ENCODE results near the gene DOCK1.

The DOCK1 gene

DNA sequence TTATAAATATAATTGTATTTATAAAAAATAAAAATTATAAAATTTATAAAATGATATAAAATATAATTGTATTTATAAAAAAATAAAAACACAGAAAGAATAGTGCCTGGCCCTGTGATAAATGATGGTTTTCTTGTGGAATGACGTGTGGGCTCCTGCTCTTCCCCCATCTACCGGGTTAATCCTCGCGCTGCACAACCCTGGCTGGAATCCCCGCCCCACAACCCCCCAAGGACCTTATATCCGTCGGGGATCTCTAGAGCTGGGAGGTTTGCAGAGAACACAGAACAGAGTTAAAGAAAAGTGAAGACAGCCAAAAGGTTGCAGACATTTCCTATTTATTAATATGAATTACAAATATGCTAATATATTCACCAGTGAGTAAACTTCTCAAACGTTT is 548.5 kb downstream of the DOCK1 start:
- Histone ChIP-seq H3F3A (ENCODE audit: insufficient read depth, low read length) (no peaks in the 10 kb centered on the region), H3K4me2 (ENCODE audit: low read depth, low read length) (no peak overlapping the region), H2AFZ (ENCODE audit: low read length) (no peak overlapping the region), H3K27ac (ENCODE audit: low read length) (no peak overlapping the region), H3K9me3 (replicated peaks; ENCODE audit: insufficient read depth, low read length) (no peaks in the 10 kb centered on the region), H3K4me3 (ENCODE audit: low read length) (no peak overlapping the region), H3K79me2 (ENCODE audit: low read length) (no peaks in the 10 kb centered on the region), H4K20me1 (ENCODE audit: insufficient read depth, low read length) (no peaks in the 10 kb centered on the region), H3K36me3 (replicated peaks; ENCODE audit: insufficient read depth, low read length) (no peaks in the 10 kb centered on the region), H3K4me1 (ENCODE audit: low read length) (no peaks in the 10 kb centered on the region), H3K9me2 (replicated peaks; ENCODE audit: insufficient read depth, low read length) (no peaks in the 10 kb centered on the region), H3K9ac (ENCODE audit: low read length) (no peak overlapping the region), H3K27me3 (replicated peaks; ENCODE audit: insufficient read depth, low read length) (no peaks in the 10 kb centered on the region)
- TF ChIP-seq EZH2 (optimal IDR thresholded peaks at IDR 0.05; ENCODE audit: low read depth, low read length) (no peak), EZH2phosphoT487 (IDR thresholded peaks at IDR 0.05; ENCODE audit: low read length) (no peak)
- TF ChIP-seq, protein P1, sequence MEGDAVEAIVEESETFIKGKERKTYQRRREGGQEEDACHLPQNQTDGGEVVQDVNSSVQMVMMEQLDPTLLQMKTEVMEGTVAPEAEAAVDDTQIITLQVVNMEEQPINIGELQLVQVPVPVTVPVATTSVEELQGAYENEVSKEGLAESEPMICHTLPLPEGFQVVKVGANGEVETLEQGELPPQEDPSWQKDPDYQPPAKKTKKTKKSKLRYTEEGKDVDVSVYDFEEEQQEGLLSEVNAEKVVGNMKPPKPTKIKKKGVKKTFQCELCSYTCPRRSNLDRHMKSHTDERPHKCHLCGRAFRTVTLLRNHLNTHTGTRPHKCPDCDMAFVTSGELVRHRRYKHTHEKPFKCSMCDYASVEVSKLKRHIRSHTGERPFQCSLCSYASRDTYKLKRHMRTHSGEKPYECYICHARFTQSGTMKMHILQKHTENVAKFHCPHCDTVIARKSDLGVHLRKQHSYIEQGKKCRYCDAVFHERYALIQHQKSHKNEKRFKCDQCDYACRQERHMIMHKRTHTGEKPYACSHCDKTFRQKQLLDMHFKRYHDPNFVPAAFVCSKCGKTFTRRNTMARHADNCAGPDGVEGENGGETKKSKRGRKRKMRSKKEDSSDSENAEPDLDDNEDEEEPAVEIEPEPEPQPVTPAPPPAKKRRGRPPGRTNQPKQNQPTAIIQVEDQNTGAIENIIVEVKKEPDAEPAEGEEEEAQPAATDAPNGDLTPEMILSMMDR (IDR thresholded peaks at IDR 0.05; ENCODE audit: low read length) = no peak
- no peak for DNase-seq

DNA sequence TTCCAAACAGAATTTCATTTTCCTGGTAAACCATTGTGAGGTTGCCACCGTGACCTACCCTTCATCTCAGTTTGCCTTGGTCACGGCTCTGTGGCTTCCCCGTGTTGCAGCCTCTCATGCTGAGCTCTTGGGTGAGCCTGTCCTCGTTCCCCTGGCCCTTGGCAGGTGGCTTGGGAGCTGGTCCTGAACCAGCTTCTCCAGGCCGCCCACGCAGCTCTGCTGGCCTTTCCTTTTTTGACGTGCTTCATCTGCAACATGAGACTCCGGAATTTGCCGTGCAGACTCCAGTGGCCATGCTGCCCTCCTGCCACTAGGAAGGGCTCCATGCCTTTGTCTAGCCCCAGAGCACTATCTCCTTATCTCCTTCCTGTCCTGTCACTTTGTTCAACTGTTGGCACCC is 550.9 kb downstream of the DOCK1 start:
- H3K27ac ChIP-seq (ENCODE audit: low read length) = no peak overlapping the region
- no peak overlapping the region for H2AFZ ChIP-seq (ENCODE audit: low read length)

DNA sequence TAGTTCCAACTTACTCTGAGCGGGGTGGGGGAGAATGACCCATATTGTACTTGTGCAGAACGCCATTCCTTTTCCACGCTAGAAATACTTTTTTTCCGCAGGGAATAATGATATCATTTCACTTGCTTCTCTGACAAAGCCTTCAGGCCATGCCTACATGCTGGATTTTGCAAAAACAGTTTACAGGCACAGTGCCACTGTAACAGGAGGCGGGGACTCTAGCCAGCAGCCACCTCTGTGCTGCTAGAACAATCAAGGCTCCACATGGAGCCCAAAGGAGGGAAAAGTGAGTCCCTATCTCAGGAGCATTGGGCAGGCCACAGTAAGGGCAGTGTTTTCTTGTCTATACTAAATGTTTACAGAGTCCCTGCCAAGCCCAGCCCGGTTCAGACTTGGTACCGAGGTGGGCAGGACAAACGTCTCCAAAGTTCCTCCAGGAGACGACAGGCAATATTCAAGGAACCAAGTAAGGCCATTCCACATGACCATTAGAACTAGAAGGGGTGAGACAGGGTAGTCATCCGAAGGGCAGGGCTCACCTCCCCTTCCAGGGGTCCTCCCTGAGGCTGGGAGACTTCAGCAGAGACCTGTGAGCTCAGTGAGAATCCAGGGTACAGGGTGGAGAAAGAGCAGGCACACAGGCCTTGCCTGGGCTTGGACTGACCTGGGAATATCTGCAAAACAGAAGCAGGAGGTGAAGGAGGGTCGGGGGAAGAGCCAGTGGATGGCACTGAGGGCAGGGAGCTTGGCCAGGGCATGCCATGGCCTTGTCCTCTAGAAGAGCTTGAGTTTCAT is 553.0 kb downstream of the DOCK1 start:
- Histone ChIP-seq H3K4me1 (ENCODE audit: low read length) (no peaks in the 10 kb centered on the region), H3K9ac (ENCODE audit: low read length) (no peak overlapping the region), H4K20me1 (ENCODE audit: insufficient read depth, low read length) (no peaks in the 10 kb centered on the region), H3K4me3 (ENCODE audit: low read length) (no peak overlapping the region), H3K36me3 (replicated peaks; ENCODE audit: insufficient read depth, low read length) (no peaks in the 10 kb centered on the region), H3K27me3 (replicated peaks; ENCODE audit: insufficient read depth, low read length) (no peaks in the 10 kb centered on the region), H3K9me2 (replicated peaks; ENCODE audit: insufficient read depth, low read length) (no peaks in the 10 kb centered on the region), H3K9me3 (replicated peaks; ENCODE audit: insufficient read depth, low read length) (no peaks in the 10 kb centered on the region), H3K27ac (ENCODE audit: low read length) (no peak overlapping the region), H2AFZ (ENCODE audit: low read length) (no peak overlapping the region), H3F3A (ENCODE audit: insufficient read depth, low read length) (no peaks in the 10 kb centered on the region), H3K79me2 (ENCODE audit: low read length) (no peaks in the 10 kb centered on the region), H3K4me2 (ENCODE audit: low read depth, low read length) (no peak overlapping the region)
- TF ChIP-seq EZH2 (optimal IDR thresholded peaks at IDR 0.05; ENCODE audit: low read depth, low read length) = no peak
- TF ChIP-seq EZH2phosphoT487 (IDR thresholded peaks at IDR 0.05; ENCODE audit: low read length) = no peak
- TF ChIP-seq, protein P1 (IDR thresholded peaks at IDR 0.05; ENCODE audit: low read length) = no peak
- no peak for DNase-seq

More for the DNA sequence above, 550.9 kb downstream of the DOCK1 start:
- no peaks in the 10 kb centered on the region for H3K9me3 ChIP-seq (replicated peaks; ENCODE audit: insufficient read depth, low read length)
- no peaks in the 10 kb centered on the region for H3K9me2 ChIP-seq (replicated peaks; ENCODE audit: insufficient read depth, low read length)
- TF ChIP-seq EZH2phosphoT487 (IDR thresholded peaks at IDR 0.05; ENCODE audit: low read length) = no peak
- no peak for TF ChIP-seq EZH2 (optimal IDR thresholded peaks at IDR 0.05; ENCODE audit: low read depth, low read length)
- TF ChIP-seq, protein P1 (IDR thresholded peaks at IDR 0.05; ENCODE audit: low read length) = no peak
- no peaks in the 10 kb centered on the region for H3K36me3 ChIP-seq (replicated peaks; ENCODE audit: insufficient read depth, low read length)
- H3K27me3 ChIP-seq (replicated peaks; ENCODE audit: insufficient read depth, low read length) = no peaks in the 10 kb centered on the region
- DNase-seq = no peak
- no peaks in the 10 kb centered on the region for H3K79me2 ChIP-seq (ENCODE audit: low read length)
- no peaks in the 10 kb centered on the region for H3K4me1 ChIP-seq (ENCODE audit: low read length)
- H3K9ac ChIP-seq (ENCODE audit: low read length) = no peak overlapping the region
- H3K4me3 ChIP-seq (ENCODE audit: low read length) = no peak overlapping the region
- H3F3A ChIP-seq (ENCODE audit: insufficient read depth, low read length) = no peaks in the 10 kb centered on the region
- H3K4me2 ChIP-seq (ENCODE audit: low read depth, low read length) = no peak overlapping the region
- no peaks in the 10 kb centered on the region for H4K20me1 ChIP-seq (ENCODE audit: insufficient read depth, low read length)

Measured in MM.1S (cell line).